GM21737 (cell line): Measurements from ENCODE around the gene RNU1-4.
"Not testable (repeated sequence)": the region's sequence is repeated elsewhere in the genome, so short reads cannot be mapped to it uniquely, and the experiment has no call there.

Source experiments
- ATAC-seq: cut with Tn5 transposase; IDR thresholded peaks from one replicate; pipeline ENCODE4 v1.9.1; 2021; ENCODE audit warnings: mild to moderate bottlenecking, moderate library complexity; ENCODE audit not compliant: unreplicated experiment

The RNU1-4 gene

DNA sequence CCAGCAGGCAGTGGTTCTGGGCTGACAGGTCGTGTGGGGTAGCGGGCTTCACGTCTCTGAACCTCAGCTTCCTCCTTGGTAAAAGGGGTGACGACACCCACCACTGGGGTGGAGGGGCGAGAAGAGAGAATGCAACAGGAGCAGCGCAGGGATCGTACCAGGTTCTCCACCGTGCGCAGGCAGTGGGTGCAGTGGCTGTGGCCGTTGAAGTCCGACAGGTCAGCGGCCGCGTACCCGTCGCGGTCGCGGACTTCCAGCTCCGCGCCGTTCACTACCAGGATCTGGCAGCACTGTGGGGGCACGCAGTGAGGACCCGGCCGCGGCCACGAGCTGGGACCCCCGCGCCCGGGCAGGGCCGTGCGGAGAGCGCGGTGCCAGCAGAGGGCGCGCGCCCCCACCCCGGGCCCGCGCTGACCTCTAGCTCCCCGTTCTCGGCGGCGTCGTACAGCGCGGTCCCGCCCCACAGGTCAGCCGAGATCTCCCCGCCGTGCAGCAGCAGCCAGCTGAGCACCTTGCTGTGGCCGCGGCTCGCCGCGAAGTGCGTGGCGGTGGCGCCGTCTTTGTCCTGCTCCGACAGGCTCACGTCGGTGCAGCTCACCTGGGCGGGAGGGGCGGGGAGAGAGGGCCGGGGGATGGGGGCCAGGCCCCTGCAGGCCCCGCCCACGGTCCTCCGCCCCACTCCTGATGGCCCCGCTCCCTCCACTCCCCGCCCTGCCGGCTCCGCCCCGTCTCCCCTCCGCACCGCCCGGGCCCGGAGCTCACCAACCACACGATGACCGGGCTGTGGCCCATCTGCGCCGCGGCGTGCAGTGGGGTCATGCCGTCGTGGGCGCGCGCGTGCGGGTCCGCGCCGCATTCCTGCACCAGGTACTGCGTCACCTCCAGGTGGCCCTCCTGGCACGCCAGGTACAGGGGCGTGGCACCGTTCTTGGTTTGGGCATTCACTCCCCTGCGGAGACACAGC, 32.9 kb upstream of the RNU1-4 start:
- not testable (repeated sequence) for ATAC-seq

- not testable (repeated sequence) for ATAC-seq
These were observed 31.6 kb upstream of the RNU1-4 start for GRCh38 chr1:16708704-16709103.

- ATAC-seq: not testable (repeated sequence)
These were observed 30.6 kb upstream of the RNU1-4 start for GRCh38 chr1:16709659-16710087.

DNA sequence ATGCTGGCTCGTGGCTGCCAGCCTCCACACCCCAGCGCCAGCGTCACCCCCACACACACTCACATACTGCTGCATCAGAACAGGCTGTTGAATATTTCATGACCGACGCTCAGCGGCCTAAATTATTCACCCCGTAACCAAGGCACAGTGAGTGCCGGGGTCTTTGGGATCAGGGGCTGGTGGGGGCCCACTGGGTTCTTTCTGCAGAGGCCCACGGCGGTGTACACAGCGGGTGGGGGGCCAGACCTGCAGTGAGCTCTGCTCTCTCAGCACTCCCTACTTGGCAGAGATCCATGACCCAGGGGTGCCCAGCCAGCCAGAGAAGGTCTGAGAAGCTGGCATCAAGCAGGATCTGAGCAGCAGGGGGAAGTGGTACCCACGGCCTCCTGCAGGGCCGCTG, 29.7 kb upstream of the RNU1-4 start:
- ATAC-seq: not testable (repeated sequence)

- ATAC-seq: not testable (repeated sequence)
These were observed 28.2 kb upstream of the RNU1-4 start for GRCh38 chr1:16712131-16712530.

DNA sequence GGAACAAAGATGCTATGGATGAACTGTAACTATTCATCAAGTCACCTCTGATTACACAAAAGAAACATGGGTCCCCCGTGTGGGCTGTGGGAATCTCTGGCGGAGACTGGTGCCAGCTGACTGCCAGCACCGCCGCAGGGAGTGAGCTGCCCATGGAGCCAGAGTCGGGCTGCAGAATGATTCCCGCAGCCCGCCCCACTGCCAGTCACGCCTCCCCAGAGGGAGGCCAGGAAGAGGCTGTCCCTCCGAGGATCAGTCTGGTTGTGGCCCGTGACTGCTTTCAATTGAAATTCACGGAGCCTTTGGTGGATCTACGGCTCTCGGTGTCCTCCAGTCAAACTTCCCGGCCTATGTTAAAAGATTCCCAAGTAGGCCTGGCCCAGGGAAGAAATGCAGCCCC, 27.7 kb upstream of the RNU1-4 start:
- not testable (repeated sequence) for ATAC-seq

GRCh38 chr1:16712984-16713383, 27.3 kb upstream of the RNU1-4 start:
- ATAC-seq: not testable (repeated sequence)

GRCh38 chr1:16713480-16713879, 26.8 kb upstream of the RNU1-4 start:
- ATAC-seq: not testable (repeated sequence)

- no peak for ATAC-seq
These were observed 23.5 kb upstream of the RNU1-4 start for GRCh38 chr1:16716691-16717335.

DNA sequence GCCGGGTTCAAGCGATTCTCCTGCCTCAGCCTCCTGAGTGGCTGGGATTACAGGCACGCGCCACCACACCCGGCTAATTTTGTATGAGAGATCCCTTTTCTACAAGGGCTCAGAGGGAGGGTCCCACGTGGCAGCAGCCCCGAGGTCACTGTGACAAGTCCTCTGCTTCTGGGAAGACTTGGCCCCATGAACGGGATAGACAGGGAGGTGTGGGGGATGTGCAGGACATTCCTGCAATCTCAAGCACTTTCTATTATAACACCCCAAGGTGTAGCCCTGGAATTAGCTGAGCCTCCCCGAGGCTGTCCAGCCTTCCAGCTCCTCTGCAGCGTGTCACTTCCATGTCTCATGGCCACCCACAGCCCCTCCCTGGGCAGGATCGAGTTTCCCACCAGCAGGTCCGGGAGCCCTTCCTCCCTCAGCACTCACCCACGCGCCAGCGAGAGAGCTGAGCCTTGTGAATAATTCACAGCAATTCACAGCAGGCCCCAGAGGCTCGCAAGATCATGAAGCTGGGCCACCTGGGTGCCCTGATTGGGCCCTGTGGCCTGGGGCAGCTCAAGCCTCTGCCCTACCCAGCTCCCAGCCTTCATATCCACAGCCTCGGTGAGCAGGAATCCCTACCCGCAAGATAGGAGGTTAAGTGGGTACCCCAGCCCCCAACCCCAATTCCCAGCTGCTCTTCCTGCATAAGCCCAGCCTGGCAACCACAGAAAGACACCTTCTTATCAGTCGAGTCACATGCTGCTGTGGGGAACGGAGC, 22.8 kb upstream of the RNU1-4 start:
- ATAC-seq: no peak

- ATAC-seq: not testable (repeated sequence)
These were observed 22.0 kb upstream of the RNU1-4 start for GRCh38 chr1:16718099-16718907.

DNA sequence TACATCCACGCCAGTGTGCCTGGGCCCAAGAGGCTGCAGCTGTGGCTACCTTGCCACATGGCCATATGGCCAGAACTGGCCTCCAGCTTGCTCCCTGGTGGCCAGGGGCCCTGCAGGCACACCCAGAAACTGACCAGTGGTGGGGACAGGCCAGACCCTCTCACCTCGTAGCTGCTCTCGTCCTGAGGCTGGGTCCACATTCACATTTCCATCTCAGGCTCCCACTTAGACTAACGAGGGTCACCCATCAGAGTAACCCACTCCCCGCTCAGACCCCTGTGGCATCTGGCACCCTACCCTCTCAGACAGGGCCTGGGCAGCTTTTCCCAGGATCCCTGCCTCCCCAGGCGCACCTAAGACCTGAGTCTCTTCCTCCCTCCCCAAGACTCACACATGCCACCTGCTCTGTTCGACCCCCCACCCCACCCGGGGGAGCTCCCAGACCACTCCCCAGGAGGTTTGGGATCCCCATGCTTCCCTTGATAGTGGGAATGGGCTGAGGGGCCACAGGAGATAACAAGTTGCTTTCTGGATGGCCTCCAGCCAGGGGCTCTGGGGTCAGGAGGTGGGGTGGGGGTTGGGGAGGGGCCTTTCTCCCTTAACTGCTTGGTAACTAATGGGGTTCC, 21.3 kb upstream of the RNU1-4 start:
- ATAC-seq: no peak

DNA sequence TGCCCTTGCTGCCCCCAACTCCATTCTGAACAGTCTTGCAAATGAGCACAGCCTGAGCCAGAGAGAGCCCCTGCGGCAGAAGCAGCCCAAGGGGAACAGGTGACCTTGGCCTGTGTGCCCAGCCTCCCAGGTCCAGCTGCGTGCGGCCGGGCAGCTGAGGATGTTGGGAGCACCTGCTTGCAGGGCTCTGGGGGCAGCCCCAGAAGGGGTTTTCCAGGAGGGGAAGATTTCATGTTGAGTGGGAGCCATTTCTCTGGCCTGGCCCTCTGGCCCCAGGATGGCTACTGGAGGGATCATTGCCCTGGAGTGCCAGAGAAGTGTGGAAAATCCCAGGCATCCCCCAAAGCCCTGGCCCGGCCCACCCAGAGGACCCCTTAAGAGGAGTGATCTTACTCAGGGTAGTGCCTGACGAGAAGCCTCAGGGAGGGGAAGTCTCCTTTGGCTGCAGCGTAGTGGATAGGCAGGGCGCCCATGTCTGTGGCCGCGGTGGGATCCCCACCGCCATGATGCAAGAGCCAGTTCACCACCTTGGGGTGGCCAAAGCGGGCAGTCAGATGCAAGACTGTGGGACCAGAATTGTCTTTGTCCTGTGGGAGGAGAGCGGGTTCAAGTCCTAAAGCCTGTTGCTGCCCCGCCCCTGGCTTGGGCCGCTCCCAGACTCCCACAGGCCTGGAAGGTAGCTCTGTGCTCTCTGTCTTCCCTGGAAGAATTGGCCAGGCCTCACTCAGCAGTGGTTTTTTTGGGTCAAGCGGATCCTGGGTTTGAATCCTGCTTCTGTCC, 20.6 kb upstream of the RNU1-4 start:
- no peak for ATAC-seq

DNA sequence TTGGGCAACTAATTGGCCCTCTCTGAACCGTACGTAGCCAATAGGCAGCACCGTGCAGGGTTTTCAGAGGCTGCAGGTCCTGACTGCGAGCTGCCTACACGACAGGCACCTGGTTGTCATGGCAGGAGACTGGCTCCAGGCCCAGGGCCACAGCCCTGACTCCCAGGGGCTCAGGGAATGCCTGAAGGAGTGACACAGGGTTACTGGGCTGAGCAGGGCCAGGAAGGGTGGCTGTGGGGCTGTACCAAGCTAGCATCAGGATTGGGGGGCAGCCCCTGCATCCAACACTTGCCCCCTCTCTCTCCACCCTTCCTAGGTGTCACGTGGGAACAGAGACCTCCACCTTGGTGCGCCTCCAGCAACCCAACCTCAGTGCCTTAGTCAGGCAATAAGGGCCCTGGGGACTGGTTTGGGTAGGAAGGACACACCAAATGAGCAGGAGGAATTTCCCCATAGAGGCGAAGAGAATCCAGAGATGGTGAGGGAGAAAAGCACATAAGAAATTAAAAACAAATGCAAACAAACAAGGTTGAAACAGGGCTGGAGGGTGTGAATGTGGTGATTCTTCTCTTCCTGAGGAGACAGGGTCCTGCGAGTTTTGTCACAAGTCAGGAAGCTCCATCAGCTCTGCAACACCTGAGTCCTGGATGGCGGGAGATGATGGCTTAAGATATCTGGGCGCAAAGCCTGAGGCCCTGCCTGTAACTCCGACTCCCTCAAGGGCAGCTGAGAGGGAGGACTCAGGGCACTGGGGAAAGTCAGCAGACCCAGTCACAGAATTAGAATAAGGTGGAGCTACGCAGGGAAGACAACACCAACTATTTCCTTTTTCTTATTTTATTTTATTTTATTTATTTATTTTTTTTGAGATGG, 19.7 kb upstream of the RNU1-4 start:
- ATAC-seq: no peak

GRCh38 chr1:16721871-16722641, 18.3 kb upstream of the RNU1-4 start:
- no peak for ATAC-seq

DNA sequence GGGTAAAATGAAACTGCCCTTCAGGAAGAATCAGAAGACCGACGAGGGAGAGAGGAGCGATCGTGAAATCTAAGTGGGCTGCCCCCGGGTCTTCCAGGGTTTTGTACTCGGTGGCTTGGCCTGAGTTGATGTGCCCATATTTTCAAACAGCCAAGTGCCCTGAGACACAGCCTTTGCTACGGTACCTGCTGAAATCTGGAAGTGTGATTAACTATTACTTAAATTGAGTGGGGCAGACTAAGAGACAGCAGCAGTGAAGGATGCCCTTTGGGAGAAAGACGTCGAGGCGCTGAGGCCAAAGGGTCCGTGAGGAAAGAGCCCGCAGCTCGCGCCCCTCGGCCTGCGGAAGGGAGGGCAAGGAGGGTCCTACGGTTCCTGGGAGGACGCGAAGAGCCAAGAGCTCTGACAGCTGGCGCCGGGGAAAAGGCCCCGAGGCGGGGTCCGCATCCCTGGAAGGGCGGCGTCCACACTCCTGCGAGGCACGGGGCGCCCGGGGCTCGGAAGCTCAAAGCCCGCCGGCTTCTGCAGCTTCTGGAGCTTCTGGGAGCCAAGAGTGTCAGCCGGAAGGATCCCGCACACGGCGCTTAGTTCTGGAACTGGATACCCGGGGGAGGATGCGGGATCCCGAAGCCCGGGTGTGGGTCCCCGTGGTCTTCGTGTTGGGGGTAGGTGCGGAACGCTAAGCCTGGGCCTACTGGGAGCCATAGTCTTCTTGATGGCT, 15.4 kb upstream of the RNU1-4 start:
- no peak for ATAC-seq
